HG03060 (cell line): ENCODE results near the gene ADARB2.

ENCODE experiments used
- ATAC-seq: cut with Tn5 transposase; IDR thresholded peaks from one replicate; pipeline ENCODE4 v1.9.1; 2021; ENCODE audit warnings: low read depth, moderate number of reproducible peaks; ENCODE audit not compliant: unreplicated experiment

The ADARB2 gene

GRCh38 chr10:1645896-1646295 lies 91.4 kb downstream of the ADARB2 start:
- no peak for ATAC-seq

GRCh38 chr10:1644191-1644711 lies 93.1 kb downstream of the ADARB2 start:
- ATAC-seq, result no peak

GRCh38 chr10:1643908-1644179 lies 93.5 kb downstream of the ADARB2 start:
- no peak for ATAC-seq

GRCh38 chr10:1643161-1643907 lies 94.0 kb downstream of the ADARB2 start:
- no peak for ATAC-seq

DNA sequence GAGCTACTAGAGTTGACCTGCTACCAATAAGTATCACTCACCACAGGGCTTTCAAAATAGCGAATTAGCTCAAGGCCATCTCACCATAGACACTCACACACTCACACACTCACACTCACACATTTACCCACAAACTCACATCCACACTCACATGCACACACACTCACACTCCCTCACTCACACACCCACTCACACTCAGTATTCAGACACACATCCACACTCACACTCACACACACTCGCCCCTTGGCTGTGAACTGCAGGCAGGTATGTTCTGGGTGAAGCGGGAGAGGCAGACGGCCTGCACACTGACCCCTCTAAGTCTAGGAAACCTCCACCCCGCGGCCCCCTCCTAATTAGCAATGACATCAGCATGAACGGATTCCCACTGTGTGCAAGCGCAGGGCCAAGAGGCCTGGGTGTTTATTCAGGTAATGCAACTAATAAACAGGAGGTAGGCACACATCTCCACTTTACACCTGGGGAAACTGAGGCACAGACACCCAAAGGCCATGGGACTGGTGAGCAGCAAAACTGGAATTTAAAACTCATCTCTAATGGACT lies 94.6 kb downstream of the ADARB2 start:
- no peak for ATAC-seq

DNA sequence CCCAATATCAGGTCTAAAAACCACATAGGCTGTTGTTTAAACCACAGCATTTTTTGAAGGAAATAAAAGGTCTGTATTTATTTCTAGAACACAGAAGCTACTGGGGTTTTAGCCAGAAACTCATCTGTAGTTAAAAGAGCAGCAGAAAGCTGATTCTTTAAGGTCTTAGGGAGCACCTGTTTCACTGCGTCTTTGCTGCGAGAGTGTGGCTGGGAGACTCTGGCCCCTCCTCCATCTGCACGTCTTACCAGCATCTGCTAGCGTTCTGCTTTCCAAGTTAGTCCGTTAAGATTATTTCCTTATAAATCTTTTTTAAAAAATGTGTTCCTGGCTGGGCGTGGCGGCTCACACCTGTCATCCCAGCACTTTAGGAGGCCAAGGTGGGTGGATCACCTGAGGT lies 95.9 kb downstream of the ADARB2 start:
- no peak for ATAC-seq

DNA sequence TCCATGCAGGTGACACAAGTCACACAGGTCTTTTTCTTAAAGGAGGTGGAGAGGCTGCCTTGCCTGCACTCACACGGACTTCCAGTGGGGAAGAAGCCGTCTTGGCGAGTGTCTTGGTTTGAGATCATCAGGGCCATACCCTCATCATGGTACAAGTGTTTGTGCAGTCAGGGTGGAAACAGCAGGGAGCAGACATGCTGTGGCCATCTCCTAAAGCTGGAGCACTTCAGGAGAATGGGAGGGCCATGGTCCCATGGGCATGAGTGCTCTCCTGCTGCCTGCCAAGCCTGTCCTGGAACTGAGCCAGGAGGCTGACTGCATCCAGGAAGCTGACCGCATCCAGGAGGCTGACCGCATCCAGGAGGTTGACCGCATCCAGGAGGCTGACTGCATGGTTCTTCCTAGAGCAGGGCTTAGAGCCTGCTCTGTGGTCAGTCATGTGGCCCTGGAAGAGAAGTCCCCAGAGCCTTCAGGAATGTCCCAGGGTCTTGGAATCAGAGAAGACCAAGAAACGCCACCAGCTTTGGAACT lies 98.4 kb downstream of the ADARB2 start:
- no peak for ATAC-seq

- ATAC-seq, result no peak
Observed at GRCh38 chr10:1635340-1635739, 102.0 kb downstream of the ADARB2 start.

- ATAC-seq, result no peak
Observed at GRCh38 chr10:1634239-1634638, 103.1 kb downstream of the ADARB2 start.

DNA sequence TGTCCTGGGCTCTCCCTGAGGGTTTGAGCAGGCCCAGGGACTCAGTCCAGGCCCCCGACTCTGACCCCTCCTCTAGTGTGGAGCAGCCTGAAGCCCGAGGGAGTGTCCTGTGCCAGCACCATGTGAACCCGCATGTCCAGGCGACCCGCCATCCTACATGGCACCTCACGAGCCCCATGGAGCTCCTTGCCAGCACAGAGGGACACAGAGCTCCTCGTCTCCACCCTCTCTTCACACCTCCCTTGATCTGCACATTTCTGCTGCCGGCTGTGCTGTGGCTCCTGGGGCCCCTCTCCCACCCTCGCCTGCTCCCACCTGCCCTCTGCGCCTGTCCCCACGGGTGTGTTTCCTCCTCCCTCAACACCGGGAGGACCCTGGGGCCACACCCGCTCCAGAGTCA lies 103.5 kb downstream of the ADARB2 start:
- no peak for ATAC-seq

- ATAC-seq, result no peak
Observed at GRCh38 chr10:1632596-1632995, 104.7 kb downstream of the ADARB2 start.

- no peak for ATAC-seq
Observed at GRCh38 chr10:1632141-1632540, 105.2 kb downstream of the ADARB2 start.

- ATAC-seq, result no peak
Observed at GRCh38 chr10:1631282-1631681, 106.0 kb downstream of the ADARB2 start.

DNA sequence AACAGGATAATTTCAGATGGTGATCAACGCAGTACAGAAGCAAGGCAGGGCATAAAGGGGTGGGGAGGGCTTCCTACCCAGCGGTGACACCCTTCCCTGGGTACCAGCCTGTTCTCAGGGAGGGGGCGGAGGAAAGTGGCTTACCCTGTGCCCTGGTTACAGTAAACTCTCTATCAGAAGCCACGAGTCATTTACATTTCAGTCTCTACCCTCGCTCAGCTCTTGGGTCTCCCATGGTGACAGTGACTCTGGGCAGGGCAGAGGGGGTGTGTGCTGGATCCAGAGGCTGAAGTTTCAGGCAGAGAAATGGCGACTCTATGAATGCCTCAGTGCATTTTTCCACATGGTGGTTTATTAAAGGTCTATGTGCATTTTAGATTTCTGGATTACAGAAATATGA lies 107.0 kb downstream of the ADARB2 start:
- no peak for ATAC-seq

GRCh38 chr10:1629326-1630198 lies 107.8 kb downstream of the ADARB2 start:
- ATAC-seq, result no peak

- no peak for ATAC-seq
Observed at GRCh38 chr10:1628757-1629156, 108.6 kb downstream of the ADARB2 start.

DNA sequence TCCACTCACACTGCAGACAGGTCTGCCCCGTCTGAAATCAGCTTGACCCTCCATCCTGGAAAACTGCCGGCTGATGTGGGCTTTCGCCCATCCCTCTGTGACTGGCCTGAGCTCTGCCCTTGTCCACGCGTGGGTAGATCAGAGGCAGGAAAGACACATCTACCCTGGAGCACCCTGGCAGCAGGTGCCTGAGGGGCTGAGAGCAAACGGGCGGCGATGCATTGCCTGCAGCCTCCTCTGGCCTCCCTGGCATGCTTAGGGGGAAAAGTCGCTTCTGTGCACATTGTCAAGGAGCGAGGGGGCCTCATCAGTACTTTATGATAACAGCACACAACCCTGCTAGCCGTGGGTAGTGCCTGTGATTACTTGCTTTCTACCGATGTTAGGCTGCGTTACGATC lies 109.4 kb downstream of the ADARB2 start:
- no peak for ATAC-seq

DNA sequence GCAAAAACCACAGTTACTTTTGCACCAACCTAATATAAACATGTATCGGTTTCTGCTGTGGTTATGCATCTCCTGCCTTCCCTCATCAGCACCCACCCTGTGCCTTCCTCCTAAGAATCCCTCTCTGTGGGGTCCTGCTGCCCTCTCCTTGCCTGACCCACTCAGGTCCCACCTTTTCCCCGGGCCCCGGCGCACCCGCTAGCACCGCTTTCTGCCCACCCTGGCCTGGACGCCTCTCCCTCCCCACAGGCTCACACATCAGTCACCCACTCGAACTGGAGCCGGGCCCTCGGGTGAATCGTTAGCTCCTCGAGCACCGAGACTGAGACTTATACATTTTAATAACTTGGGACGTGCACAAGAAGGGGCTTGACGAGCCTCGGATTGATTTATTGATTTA lies 110.5 kb downstream of the ADARB2 start:
- no peak for ATAC-seq

- no peak for ATAC-seq
Observed at GRCh38 chr10:1626410-1626809, 110.9 kb downstream of the ADARB2 start.

- no peak for ATAC-seq
Observed at GRCh38 chr10:1625731-1626130, 111.6 kb downstream of the ADARB2 start.

DNA sequence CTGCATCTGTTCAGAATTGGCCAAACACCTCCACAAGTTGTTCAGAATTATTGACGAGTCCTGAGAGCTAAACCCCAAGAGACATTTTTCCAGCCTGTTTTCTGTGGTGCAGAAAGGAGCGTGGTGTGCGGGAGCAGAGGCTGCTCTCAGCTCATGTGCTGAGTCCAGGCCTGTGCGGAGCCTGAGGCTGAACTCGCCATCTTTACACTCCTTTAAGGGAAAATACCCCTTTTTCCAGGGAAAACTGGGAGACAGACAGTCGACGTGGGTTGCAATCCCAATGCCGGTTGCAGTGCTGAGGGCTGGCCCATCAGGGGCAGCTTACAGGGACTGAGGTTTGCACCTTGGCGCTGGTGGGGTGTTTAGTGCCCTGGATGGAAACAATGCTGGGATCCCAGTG lies 112.2 kb downstream of the ADARB2 start:
- ATAC-seq, result no peak
